ENCODE measurements around the gene SGCA. TPM values are rescaled to one million over a fixed set of nuclear protein-coding genes. Genes with fewer than 3 reads are reported as not detected.
A peak's percentile ranks its signal among the peaks of the same experiment; 100 is the strongest.

SGCA gene
- total RNA-seq, 4 donors from 2014 or later = 2.1 to 5.8 (median 4.0) TPM

- no peak for TF ChIP-seq POLR2AphosphoS5 (IDR thresholded peaks at IDR 0.05)
- TF ChIP-seq EP300 (IDR thresholded peaks at IDR 0.05) = no peak
- no peak for TF ChIP-seq CTCF (IDR thresholded peaks at IDR 0.05)
- TF ChIP-seq POLR2A (IDR thresholded peaks at IDR 0.05) = no peak
- Histone ChIP-seq H3K4me3 (peak overlapping the region; percentile 3), H3K27me3 (peaks cover 17% of the 10 kb centered on the region), H3K27ac (peak overlapping the region; percentile 94), H3K36me3 (no peaks in the 10 kb centered on the region), H3K9me3 (no peaks in the 10 kb centered on the region), H3K4me1 (peaks cover 65% of the 10 kb centered on the region)
- WGBS = 33% methylated on average over 23 of the region's 26 CpGs
- peak; percentile 86 to 89 for DNase-seq (ENCODE audit: low spot score in 2 of 2)
Observed at GRCh38 chr17:50210240-50211225, 44.7 kb downstream of the SGCA start.

GRCh38 chr17:50211249-50212120 is 45.7 kb downstream of the SGCA start:
- Histone ChIP-seq H3K4me3 (no peak overlapping the region), H3K36me3 (no peaks in the 10 kb centered on the region), H3K4me1 (peaks cover 58% of the 10 kb centered on the region), H3K9me3 (no peaks in the 10 kb centered on the region), H3K27ac (peak overlapping the region; percentile 94), H3K27me3 (peaks cover 12% of the 10 kb centered on the region)
- WGBS = 76% methylated on average over 9 of the region's 9 CpGs
- peak in 1 of 2 donors; percentile 74 for DNase-seq (ENCODE audit: low spot score in 2 of 2)
- no peak for TF ChIP-seq EP300 (IDR thresholded peaks at IDR 0.05)
- no peak for TF ChIP-seq POLR2A (IDR thresholded peaks at IDR 0.05)
- no peak for TF ChIP-seq POLR2AphosphoS5 (IDR thresholded peaks at IDR 0.05)
- no peak for TF ChIP-seq CTCF (IDR thresholded peaks at IDR 0.05)

DNA sequence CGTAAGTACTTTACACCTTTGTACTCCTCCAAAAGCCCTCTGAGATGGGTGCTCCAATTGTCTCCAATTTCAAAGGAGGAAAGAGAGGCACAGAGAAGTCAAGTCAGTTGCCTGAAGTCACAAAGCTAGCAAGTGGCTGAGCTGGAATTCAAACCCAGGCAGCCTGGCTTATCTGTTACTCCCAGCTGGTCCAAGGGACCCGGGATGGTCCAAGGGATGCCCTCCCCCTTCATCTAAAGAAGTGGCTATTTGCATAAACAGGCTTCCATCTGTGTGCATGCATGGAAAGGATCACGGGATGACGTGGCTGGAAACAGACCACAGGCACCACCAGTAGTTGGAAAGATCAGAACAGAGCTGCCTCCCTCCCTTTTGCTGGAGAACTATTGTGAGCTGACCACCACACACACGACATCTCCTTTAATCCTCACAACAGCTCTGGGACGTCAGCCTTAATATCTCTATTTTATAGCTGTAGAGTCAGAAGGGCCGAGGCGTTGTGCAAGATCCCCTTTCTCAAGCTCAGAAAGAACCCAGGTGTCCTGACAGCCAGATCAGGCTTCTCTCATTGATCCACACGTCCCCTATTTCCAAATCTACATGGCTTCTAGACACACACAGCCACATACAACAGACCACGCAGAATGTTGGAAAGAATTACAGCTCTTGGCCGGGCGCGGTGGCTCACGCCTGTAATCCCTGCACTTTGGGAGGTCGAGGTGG is 46.5 kb downstream of the SGCA start:
- Histone ChIP-seq H3K27ac (peak overlapping the region; percentile 94), H3K4me3 (no peak overlapping the region), H3K36me3 (no peaks in the 10 kb centered on the region), H3K27me3 (peaks cover 12% of the 10 kb centered on the region), H3K9me3 (no peaks in the 10 kb centered on the region), H3K4me1 (peaks cover 50% of the 10 kb centered on the region)
- peak in 1 of 2 donors; percentile 71 for DNase-seq (ENCODE audit: low spot score in 2 of 2)
- no peak for TF ChIP-seq POLR2AphosphoS5 (IDR thresholded peaks at IDR 0.05)
- no peak for TF ChIP-seq POLR2A (IDR thresholded peaks at IDR 0.05)
- TF ChIP-seq CTCF (IDR thresholded peaks at IDR 0.05) = no peak
- no peak for TF ChIP-seq EP300 (IDR thresholded peaks at IDR 0.05)
- WGBS = 76% methylated on average over 15 of the region's 15 CpGs

GRCh38 chr17:50213026-50214022 is 47.5 kb downstream of the SGCA start:
- TF ChIP-seq POLR2AphosphoS5 (IDR thresholded peaks at IDR 0.05) = no peak
- no peak for TF ChIP-seq EP300 (IDR thresholded peaks at IDR 0.05)
- TF ChIP-seq POLR2A (IDR thresholded peaks at IDR 0.05) = no peak
- TF ChIP-seq CTCF (IDR thresholded peaks at IDR 0.05) = no peak
- Histone ChIP-seq H3K4me1 (peaks cover 41% of the 10 kb centered on the region), H3K9me3 (no peaks in the 10 kb centered on the region), H3K36me3 (no peaks in the 10 kb centered on the region), H3K4me3 (no peak overlapping the region), H3K27me3 (peaks cover 8% of the 10 kb centered on the region), H3K27ac (no peak overlapping the region)
- no peak for DNase-seq (ENCODE audit: low spot score in 2 of 2)
- WGBS = 76% methylated on average over 9 of the region's 9 CpGs

Measured in suprapubic skin (tissue), 4 donors.